Measurements from ENCODE around the gene CLNK. TPM values are rescaled to one million over a fixed set of nuclear protein-coding genes. Genes with fewer than 3 reads are reported as not detected.

CLNK gene
- total and polyA plus RNA-seq, 2 of the 8 experiments (the other 6 are each of a cell fraction or from before 2014, with no cell fraction given): not detected

GRCh38 chr4:10671366-10671765 is 13.2 kb downstream of the CLNK start (continued):
- TF ChIP-seq, protein P1, sequence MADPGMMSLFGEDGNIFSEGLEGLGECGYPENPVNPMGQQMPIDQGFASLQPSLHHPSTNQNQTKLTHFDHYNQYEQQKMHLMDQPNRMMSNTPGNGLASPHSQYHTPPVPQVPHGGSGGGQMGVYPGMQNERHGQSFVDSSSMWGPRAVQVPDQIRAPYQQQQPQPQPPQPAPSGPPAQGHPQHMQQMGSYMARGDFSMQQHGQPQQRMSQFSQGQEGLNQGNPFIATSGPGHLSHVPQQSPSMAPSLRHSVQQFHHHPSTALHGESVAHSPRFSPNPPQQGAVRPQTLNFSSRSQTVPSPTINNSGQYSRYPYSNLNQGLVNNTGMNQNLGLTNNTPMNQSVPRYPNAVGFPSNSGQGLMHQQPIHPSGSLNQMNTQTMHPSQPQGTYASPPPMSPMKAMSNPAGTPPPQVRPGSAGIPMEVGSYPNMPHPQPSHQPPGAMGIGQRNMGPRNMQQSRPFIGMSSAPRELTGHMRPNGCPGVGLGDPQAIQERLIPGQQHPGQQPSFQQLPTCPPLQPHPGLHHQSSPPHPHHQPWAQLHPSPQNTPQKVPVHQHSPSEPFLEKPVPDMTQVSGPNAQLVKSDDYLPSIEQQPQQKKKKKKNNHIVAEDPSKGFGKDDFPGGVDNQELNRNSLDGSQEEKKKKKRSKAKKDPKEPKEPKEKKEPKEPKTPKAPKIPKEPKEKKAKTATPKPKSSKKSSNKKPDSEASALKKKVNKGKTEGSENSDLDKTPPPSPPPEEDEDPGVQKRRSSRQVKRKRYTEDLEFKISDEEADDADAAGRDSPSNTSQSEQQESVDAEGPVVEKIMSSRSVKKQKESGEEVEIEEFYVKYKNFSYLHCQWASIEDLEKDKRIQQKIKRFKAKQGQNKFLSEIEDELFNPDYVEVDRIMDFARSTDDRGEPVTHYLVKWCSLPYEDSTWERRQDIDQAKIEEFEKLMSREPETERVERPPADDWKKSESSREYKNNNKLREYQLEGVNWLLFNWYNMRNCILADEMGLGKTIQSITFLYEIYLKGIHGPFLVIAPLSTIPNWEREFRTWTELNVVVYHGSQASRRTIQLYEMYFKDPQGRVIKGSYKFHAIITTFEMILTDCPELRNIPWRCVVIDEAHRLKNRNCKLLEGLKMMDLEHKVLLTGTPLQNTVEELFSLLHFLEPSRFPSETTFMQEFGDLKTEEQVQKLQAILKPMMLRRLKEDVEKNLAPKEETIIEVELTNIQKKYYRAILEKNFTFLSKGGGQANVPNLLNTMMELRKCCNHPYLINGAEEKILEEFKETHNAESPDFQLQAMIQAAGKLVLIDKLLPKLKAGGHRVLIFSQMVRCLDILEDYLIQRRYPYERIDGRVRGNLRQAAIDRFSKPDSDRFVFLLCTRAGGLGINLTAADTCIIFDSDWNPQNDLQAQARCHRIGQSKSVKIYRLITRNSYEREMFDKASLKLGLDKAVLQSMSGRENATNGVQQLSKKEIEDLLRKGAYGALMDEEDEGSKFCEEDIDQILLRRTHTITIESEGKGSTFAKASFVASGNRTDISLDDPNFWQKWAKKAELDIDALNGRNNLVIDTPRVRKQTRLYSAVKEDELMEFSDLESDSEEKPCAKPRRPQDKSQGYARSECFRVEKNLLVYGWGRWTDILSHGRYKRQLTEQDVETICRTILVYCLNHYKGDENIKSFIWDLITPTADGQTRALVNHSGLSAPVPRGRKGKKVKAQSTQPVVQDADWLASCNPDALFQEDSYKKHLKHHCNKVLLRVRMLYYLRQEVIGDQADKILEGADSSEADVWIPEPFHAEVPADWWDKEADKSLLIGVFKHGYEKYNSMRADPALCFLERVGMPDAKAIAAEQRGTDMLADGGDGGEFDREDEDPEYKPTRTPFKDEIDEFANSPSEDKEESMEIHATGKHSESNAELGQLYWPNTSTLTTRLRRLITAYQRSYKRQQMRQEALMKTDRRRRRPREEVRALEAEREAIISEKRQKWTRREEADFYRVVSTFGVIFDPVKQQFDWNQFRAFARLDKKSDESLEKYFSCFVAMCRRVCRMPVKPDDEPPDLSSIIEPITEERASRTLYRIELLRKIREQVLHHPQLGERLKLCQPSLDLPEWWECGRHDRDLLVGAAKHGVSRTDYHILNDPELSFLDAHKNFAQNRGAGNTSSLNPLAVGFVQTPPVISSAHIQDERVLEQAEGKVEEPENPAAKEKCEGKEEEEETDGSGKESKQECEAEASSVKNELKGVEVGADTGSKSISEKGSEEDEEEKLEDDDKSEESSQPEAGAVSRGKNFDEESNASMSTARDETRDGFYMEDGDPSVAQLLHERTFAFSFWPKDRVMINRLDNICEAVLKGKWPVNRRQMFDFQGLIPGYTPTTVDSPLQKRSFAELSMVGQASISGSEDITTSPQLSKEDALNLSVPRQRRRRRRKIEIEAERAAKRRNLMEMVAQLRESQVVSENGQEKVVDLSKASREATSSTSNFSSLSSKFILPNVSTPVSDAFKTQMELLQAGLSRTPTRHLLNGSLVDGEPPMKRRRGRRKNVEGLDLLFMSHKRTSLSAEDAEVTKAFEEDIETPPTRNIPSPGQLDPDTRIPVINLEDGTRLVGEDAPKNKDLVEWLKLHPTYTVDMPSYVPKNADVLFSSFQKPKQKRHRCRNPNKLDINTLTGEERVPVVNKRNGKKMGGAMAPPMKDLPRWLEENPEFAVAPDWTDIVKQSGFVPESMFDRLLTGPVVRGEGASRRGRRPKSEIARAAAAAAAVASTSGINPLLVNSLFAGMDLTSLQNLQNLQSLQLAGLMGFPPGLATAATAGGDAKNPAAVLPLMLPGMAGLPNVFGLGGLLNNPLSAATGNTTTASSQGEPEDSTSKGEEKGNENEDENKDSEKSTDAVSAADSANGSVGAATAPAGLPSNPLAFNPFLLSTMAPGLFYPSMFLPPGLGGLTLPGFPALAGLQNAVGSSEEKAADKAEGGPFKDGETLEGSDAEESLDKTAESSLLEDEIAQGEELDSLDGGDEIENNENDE (IDR thresholded peaks at IDR 0.05; ENCODE audit: insufficient replicate concordance, low read length): no peak
- TF ChIP-seq POU5F1 (IDR thresholded peaks at IDR 0.05; ENCODE audit: low read depth, low read length) (no peak), HDAC2 (IDR thresholded peaks at IDR 0.05; ENCODE audit: borderline replicate concordance in 1 of 2, low read depth in 2 of 2, low read length in 2 of 2) (no peak)
